GM21447 (cell line): ENCODE measurements around the gene ITIH1.

Experiments
- ATAC-seq: cut with Tn5 transposase; IDR thresholded peaks from one replicate; pipeline ENCODE4 v1.9.1; 2021; ENCODE audit not compliant: unreplicated experiment

ITIH1 gene

DNA sequence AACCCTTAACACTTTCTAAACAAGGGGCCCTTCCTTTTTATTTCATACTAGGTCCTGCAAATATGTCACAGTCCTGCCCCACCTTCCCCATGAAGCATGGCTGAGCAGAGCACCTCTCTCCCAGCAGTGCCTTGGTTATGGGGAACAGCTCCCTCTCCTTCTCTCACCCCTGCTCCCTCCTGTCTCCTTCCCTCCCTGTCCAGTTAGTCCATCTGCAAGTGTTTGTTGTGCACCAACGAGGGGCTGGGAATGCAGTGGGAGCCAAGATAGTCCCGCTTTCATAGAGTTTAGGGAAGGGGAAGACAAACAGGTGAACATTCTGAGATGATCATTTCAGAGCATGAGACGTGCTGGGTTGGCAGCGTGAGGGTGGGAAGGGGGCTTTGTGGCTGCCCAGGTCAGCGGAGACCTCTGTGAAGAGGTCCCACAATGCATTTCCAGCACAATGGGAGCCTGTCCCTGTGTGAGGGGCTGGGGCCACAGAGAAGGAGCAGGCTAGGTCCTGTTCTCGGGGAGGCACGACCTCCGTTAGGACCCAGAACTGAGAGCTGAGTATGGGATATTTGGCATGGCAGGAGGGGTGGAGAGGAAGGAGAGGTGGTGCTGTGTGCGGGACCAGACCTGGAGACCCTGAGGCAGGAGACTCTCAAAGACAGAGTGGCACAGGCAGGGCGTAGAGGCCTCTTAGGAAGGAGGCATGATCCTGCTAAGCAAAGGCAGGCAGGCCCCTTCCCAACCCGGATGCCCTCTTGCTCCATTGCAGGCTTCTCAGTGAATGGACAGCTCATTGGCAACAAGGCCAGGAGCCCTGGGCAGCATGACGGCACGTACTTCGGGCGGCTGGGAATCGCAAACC, 11.7 kb downstream of the ITIH1 start:
- no peak for ATAC-seq

DNA sequence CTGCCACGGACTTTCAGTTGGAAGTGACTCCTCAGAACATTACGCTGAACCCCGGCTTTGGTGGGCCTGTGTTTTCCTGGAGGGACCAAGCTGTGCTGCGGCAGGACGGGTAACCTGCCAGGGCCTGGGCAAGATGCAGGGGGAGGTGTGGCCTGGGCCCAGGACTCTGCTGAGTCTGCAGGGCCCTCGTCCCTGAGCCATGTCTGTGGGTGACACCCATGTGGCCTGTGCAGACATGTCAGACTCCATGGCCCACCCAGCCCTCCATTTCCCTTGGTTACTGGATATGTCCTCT, 12.3 kb downstream of the ITIH1 start:
- ATAC-seq: no peak

DNA sequence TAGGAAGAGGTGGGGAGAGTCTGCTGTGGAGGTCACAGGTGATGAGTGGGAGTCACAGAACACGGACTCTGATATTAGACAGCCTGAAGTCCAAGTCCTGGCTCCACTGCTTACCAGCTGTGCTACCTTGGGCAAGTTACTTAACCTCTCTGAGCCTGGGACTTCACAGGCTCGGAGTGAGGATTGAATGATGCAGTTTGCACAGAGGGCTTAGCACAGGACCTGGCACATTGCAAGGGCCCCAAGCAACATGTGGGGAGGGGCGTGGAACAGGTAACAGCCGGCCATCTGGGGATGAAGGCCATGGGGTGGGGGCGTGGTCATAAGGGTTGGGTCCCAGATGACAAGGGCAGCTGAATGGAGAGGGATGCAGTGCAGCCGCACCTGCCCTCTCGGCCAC, 12.9 kb downstream of the ITIH1 start:
- no peak for ATAC-seq

DNA sequence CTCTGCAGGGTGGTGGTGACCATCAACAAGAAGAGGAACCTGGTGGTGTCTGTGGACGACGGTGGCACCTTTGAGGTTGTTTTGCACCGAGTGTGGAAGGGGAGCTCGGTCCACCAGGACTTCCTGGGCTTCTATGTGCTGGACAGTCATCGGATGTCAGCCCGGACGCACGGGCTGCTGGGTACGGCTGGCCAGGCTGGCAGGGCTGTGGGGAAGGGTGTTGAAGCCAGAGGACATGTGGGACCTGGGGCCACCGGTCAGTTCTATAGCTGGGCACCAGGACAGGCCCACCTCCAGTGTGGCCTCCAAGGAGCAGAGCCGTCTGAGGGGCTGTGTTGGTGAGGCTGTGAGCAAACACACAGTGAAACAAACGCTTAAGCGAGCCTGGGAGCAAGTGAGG, 13.3 kb downstream of the ITIH1 start:
- no peak for ATAC-seq

DNA sequence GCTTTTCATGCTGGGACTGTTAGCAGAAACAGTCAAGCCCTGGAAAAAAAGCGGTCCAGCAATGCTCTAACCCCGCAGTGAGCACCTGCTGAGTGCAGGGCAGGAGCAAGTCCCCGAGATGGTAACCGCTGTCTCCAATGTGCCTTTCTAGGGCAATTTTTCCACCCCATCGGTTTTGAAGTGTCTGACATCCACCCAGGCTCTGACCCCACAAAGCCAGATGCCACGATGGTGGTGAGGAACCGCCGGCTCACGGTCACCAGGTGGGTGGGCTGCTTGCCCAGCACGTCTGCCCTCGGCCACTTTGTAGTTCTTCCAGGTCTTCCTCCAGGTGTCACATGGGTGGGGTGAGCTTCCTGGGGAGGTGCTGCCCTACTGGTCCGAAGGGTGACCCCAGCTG, 14.0 kb downstream of the ITIH1 start:
- no peak for ATAC-seq

DNA sequence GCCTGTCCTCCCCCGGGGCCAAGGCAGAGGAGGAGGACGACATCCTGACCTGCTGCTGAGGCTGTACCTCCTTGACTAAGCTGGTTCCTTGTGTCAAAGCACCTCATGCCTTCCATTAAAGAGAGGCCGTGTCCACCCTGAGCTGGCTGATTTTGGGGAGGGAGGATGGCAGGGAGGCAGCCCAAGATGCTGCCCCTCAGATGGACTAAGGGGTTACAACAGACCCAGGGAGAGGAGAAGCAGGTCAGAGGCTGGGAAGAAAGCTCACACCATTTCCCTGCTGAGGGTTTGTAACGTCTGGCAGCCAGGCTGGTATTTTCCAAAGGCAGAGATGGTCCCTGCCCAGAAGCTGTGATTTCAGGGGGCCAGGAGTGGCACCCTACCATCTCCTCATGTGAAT, 14.5 kb downstream of the ITIH1 start:
- ATAC-seq: no peak

DNA sequence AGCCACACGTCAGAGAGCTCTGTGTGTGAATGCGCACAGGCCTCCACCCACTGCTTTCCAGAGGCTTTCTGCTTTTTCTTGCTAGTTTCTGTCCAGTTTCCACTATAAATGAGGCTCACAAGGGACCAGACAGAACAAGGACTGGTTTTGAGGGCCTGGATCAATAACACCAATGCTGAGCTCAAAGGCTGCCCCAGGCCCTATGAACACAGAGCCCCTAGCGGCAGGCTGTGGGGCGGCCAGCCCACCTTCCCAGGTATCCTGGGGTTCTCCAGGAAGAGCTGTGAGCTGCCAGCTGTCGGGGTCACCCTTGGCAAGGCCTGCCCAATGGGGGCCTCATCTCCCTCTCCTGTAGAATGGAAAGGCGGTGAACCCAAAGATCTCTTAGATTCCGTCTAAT, 15.0 kb downstream of the ITIH1 start:
- no peak for ATAC-seq

DNA sequence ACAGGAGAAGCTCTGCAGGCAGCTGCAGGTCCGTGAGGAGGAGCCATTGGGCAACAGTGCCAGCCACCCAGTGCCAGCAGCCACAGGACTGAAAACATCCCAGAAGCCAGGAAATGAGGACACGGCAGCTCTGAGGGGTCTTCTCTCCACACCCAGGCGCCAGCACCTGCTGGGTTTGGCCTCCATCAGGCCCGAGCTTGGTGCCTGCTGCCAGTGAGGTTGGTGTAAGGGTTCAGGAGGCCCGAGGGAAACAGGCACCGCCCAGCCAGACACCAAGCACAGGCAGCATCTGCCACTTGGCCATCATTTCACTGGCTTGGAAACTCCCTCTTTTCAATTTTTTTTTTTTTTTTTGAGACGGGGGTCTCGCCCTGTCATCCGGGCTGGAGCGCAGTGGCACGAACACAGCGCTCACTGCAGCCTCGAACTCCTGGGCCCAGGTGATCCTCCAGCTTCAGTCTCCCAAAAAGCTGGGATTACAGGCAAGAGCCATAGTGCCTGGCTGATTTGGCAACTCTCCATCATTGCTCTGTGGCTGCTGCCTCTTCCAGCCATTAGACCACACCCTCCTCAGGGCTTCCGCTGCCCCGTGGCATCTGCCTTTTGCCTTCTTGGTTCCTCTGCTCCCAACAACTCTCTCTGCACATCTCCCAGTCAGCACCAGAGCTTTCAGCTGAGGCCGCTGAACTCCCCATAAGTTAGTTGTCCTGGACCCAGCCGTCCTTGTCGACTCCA, 15.7 kb downstream of the ITIH1 start:
- no peak for ATAC-seq

DNA sequence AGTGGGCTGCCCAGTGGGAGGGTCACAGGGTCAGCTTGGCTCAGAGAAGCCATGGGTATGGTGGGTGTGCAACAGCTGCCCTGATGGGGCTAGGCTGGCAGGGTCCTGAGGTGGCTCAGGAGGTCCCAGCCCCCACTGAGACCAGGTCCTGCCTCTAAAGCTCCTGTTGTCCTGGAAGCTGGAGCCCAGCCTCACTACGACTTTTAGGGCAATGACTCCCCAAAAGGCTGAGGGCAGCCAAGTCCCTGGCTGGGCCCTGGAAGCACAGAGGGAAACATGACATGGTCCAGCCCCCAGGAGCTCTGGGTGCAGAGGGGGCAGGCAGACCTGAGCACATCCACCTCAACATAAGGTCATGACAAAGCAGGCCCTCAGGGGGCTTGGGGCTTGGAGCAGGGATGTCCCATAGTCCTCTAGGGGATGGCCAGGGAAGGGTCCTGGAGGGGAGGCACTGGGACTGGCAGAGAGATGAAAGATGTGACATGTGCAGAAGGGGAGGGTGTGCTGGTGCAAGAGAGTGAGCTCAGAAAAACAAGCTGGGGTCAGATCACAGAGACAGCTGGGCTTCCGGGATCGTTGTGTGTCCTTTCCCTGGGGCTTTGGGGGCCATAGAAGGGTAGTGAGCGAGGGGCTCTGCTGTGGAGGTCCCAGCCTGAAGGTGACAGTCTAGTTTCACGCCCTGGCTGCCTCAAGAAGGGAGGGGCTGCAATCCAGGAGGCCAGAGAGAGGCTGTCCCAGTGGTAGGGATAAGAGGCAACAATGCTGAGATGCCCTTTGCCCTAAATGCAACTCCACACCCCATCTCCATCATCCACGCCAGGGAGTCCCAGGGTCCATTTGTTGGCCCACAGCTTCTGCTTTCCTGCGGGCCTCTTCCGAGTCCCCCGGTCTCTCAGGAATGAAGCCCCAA, 16.6 kb downstream of the ITIH1 start:
- no peak for ATAC-seq

DNA sequence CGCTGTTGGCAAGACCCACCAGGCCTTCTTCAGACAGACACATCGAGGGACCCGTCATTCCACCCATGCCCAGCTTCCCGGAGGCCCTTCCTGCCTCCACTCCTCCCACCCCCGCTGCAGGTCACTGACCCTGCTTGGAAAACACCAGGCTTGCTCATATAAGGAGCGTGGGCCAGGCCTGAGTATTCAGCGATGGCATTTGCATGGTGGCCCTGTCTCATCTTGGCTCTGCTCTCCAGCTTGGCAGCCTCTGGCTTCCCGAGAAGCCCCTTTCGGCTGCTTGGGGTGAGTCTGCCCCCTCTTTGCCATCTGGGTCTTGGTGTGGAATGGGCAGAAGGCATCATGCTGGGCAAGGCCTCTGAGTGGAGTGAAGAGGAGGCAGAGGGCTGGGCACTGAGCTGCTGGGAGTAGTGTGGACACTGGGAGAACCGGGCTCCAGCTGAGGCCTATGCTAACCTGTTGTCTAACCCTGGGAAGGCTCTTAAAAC, 17.3 kb downstream of the ITIH1 start, which contains the start of gene ITIH3:
Gene ITIH3, plus strand, starts transcription at position 185 of the 488 bp plus-strand sequence. Its CDS starts 8 bp downstream, at position 193.
- ATAC-seq: no peak

DNA sequence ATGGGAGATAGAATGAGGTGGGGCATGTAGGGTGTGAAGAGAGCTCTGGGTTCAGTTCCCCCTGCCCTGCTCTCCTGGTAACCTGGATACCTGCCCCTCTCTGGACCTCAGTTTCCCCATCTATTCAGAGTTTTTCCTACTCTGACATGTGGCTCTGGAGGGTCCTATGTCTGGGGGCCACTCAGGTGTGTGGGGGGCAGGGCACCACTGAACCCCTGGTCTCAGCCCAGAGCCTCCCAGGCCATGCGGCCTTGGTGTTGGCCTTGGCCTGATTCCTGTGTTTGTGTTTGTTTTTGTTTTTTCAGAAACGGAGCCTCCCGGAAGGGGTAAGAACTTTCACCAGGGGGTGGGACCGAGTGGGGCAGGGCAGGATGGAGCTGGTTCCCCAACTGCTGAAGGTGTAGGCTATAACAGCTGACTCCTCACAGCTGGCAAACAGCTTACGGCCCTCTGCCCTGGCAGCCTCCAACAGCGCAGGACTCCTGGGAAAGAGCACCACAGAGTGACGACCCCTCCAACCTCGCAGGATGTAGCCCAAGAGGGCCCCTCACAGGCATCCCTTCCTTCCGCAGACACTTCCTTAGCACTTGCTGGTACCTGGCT, 18.0 kb downstream of the ITIH1 start:
- ATAC-seq: no peak

DNA sequence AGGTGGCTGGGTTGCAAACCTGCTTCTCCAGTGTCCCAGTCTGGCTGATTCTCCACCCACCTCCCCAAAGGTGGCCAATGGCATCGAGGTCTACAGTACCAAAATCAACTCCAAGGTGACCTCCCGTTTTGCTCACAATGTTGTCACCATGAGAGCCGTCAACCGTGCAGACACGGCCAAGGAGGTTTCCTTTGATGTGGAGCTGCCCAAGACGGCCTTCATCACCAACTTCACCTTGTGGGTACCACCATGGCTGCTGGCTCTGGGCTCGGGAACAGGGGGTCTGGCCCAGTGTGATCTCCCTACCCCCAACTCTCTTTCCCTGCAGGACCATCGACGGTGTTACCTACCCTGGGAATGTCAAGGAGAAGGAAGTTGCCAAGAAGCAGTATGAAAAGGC, 19.0 kb downstream of the ITIH1 start:
- ATAC-seq: no peak

DNA sequence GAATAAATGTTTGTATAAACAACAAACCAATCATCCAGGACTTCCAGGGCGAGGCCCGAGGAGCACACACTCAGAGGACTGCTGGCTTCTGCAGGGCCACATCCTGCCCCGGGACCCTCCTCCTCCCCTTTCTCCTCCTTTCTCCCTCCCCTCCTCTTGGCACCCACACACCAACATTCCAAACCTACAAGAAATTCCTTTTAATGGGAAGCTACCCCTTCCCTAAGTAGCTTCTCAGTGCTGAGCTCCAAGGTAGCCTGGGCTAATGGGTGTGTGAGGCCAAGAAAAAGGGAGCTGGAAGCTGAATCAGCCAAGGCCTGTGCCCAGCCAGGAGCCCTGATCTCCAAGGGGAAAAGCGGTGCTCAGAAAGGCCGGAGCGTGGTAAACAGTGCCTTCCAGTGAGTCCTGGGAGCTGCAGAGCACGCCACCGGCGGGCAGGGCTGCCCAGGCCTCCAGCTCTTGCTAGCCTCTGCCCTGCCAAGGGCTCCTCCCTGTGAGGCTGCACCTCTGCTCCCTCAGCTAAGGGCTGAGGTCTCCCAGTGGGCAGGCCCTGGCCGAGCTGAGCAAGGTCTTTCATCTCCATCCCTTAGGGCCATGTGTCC, 21.1 kb downstream of the ITIH1 start:
- ATAC-seq: no peak

DNA sequence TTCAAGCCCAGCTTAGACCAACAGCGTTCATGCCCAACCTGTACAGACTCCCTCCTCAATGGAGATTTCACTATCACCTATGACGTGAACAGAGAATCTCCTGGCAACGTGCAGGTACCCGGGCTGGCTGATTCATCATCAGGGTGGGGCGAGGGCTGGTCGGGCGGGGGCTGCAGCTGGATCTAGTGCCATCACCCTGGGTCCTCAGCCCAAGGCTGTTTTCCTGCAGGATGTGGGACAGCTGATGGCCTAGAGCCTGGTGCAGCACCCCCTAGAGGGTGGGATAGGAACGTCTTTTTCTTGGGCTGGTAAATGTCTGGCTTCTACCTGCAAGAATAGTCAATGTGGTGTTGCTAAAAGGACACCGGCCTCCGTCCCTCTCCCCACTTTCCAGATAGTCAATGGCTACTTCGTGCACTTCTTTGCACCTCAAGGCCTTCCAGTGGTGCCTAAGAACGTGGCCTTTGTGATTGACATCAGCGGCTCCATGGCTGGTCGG, 21.6 kb downstream of the ITIH1 start:
- no peak for ATAC-seq

DNA sequence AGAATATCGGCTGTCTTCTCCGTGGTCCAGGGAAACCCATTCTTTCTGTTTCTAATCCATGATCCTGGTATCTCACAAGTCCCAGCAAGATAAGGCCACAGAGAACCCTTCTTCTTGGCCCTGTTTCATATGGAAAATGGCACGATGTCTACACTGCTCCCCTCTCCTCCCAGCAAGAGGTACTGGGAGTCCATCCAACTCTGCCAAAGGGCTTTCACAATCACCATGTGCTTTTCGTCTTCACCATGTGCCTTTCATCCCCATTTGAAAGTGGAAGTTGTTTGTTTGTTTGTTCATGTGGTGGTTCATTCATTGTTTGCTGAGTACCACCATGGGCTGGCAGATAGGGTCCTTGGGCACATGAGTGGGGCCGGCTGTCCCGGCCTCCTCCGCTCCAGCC, 22.7 kb downstream of the ITIH1 start:
- no peak for ATAC-seq

DNA sequence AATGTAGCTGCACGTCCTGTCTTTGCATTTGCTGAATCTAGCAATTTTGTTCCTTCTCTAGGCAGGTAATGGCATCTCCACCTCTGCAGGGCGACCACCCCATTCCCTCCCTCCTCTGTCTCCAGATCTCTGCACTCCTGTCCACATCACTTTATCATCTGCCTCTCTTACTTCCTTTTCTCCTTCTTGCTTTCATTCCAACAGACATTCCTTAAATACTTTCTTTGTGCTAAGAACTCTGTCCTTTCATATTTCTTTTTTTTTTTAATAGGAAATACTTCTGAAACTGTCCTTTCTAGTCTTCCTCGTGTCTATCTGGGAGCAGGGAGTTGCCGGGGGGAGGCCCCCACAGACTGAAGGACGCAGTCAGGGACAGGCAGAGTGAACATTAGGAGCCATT, 24.4 kb downstream of the ITIH1 start:
- no peak for ATAC-seq

DNA sequence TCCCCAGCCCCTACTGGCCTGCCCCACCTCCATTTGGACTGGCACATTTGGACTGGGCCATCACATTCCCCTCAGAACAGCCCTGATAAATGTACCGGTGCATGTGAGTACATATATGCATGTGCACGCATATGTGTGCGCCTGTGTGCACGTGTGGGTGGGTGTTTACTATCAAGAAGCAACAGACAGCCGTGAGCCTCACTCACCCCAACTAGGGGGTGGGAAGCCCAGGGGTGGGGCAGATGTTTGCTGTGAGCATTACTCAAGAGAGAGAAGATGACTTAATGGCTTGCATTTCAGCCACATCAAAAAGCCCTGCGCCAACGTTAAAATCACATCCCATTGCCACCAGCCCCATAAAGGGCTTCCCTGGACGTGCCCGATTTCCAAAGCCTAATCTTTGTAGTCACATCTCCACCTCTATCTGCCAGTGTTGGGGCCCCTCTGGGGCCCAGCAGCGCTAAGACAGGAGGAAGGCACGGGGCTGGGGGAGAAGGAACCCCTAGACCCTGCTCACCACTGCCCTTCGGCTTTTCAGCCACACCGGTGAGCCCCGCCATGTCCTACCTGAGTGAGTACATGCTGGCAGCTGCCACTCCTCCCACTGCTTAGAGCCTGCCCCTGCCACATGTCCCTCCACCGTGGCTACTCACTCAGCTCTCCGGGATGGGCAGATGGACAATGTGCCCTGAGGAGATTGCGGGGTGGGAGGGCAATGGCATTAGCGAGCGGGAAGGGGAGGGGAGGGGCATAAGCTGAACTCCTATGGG, 28.1 kb downstream of the ITIH1 start:
- ATAC-seq: no peak

DNA sequence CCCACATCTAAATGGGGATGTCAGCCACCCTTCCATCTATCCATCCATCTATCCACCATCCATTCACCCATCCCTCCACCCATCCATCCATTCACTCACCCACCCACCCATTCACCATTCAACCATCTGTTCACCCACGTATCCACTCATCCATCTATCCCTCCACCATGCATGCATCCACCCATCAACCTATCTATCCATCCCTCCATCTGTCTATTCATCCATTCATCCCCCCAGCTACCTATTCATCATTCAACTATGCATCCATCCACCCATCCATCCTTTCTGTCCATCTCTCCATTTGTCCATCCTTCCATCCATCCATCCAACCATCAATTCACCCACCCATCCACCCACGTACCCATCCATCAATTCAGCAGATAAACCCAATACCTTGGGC, 31.8 kb downstream of the ITIH1 start:
- ATAC-seq: no peak

DNA sequence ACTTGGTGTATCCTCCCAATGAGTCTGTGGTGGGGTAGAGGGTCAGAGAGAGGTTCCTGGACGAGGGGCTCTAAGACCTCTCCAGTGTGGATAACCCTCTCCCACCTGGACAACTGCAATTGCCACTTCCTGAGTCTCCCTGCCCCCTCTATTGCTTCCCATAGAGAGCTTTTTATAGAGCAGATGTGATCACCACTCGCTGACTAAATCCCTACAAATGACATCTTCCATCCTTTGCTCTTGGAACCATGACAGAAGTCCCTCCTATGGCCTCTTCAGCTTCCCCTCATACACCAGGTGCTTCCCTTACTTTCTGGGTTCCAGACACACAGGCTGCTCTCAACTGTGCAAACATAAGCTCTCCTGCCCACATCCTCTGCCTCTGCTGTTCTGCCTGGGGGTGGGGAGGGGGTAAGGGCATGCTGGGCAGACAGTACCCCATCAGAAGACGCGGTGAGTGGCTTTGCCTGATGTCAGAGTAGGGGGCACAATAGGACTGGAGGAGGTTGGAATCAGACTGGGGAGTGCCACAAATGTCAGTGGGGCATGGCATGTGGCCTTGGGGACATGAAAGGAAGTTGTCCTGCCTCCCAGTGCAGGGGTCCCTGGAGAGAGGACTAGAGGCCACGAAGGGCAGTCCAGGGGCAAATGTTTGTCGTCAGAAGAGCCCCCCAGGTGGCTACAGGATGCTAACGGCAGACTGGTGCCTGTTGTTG, 32.4 kb downstream of the ITIH1 start:
- no peak for ATAC-seq
